Endothelial cell of umbilical vein (primary cell): ENCODE data around the gene NNT. TPM values are rescaled to one million over a fixed set of nuclear protein-coding genes. Genes with fewer than 3 reads are reported as not detected.

ENCODE experiments used
- BruUV-seq: library from RNA; stranded (reverse); fragments of 400-500 nt; replicated peaks from 2 replicates; lab custom pipeline; 2021; lab: Mats Ljungman, UMichigan
- CTCF ChIA-PET: fragments of 300-600, 350-600 bp; sonication (Branson Sonifier 250); formaldehyde crosslinking; loops from one replicate; lab custom pipeline; 2021; ENCODE audit warnings: antibody characterized with exemption, inconsistent platforms; lab: Charles Lee
- POLR2A ChIA-PET: fragments of 300-600, 350-600 bp; sonication (Branson Sonifier 250); formaldehyde crosslinking; loops from one replicate; lab custom pipeline; 2021; ENCODE audit warnings: antibody characterized with exemption, inconsistent platforms; lab: Charles Lee
- DNase-seq: peaks from one replicate; pipeline ENCODE4 v3.0.0-alpha.2; 2011; ENCODE audit warnings: low read depth, low spot score
- FAIRE-seq: peaks from 2 replicates; lab custom pipeline; 2011; peaks lifted over from hg19 to GRCh38; lab: Jason Lieb, UNC
- H2AFZ ChIP-seq: 2 replicates; pipeline ENCODE4 v1.6.0; 2012; ENCODE audit warnings: low read depth, low read length, control low read depth, inconsistent platforms
- H3K27ac ChIP-seq: 2 replicates; pipeline ENCODE4 v1.5.1; 2011; ENCODE audit warnings: low read depth, mild to moderate bottlenecking, control low read depth, low read length, moderate library complexity; ENCODE audit not compliant: insufficient read depth
- H3K27me3 ChIP-seq, 2 experiments: 2 replicates each; pipeline versions ENCODE4 v1.6.0 to v1.6.1; 2011; ENCODE audit warnings: low read length in 2 of 2, mixed read lengths in 1 of 2; ENCODE audit not compliant: control insufficient read depth in 2 of 2, insufficient read depth in 2 of 2
- H3K36me3 ChIP-seq, 2 experiments: 2 replicates in 1 of 2; 3 replicates in 1 of 2; pipeline ENCODE4 v1.5.1; 2011; ENCODE audit warnings: low read length in 2 of 2, mild to moderate bottlenecking in 1 of 2, moderate library complexity in 1 of 2; ENCODE audit not compliant: control insufficient read depth in 2 of 2, insufficient read depth in 2 of 2; ENCODE audit errors: extremely low read depth in 1 of 2
- H3K4me1 ChIP-seq: 3 replicates; pipeline ENCODE4 v1.5.1; 2011; ENCODE audit warnings: mild to moderate bottlenecking, low read length; ENCODE audit not compliant: control insufficient read depth, insufficient read depth; ENCODE audit errors: extremely low read depth
- H3K4me2 ChIP-seq: 2 replicates; pipeline ENCODE4 v1.6.1; 2011; ENCODE audit warnings: low read length, control low read depth, mixed read lengths; ENCODE audit not compliant: insufficient read depth
- H3K4me3 ChIP-seq, 3 experiments: fragments of 200-600 bp in 1 of 3; sonication (generic), shearing (Covaris generic) in 1 of 3; replicated peaks in 1 of 3; 2 replicates each; pipeline ENCODE4 v1.5.1; 2011 to 2016; ENCODE audit warnings: control low read depth in 3 of 3, low read length in 3 of 3, mild to moderate bottlenecking in 2 of 3, inconsistent platforms in 1 of 3, low read depth in 1 of 3, moderate library complexity in 1 of 3; ENCODE audit not compliant: insufficient read depth in 1 of 3
- H3K79me2 ChIP-seq: 2 replicates; pipeline ENCODE4 v1.6.0; 2012; ENCODE audit warnings: low read length, inconsistent platforms; ENCODE audit not compliant: control insufficient read depth, insufficient read depth
- H3K9ac ChIP-seq: replicated peaks from 2 replicates; pipeline ENCODE3; 2011; ENCODE audit warnings: low read length, control low read depth; ENCODE audit not compliant: insufficient read depth; ENCODE audit errors: extremely low read depth
- H3K9me1 ChIP-seq: replicated peaks from 3 replicates; pipeline ENCODE4 v1.6.0; 2011; ENCODE audit warnings: mild to moderate bottlenecking, low read length; ENCODE audit not compliant: control insufficient read depth, insufficient read depth; ENCODE audit errors: extremely low read depth
- H3K9me3 ChIP-seq: replicated peaks from 2 replicates; pipeline ENCODE4 v1.5.1; 2012; ENCODE audit warnings: low read length, inconsistent platforms; ENCODE audit not compliant: control insufficient read depth, insufficient read depth
- H4K20me1 ChIP-seq: replicated peaks from 2 replicates; pipeline ENCODE3; 2011; ENCODE audit warnings: mild to moderate bottlenecking, low read length; ENCODE audit not compliant: control insufficient read depth, insufficient read depth; ENCODE audit errors: extremely low read depth
- CTCF ChIP-seq, 2 donors: IDR thresholded peaks; 1 replicate in 1 of 2; 2 replicates in 1 of 2; pipeline ENCODE4 v1.5.1; 2011; ENCODE audit warnings: low read length in 2 of 2, mild to moderate bottlenecking in 2 of 2, moderate library complexity in 2 of 2, control low read depth in 1 of 2, inconsistent platforms in 1 of 2, low read depth in 1 of 2; ENCODE audit not compliant: insufficient read depth in 1 of 2; ENCODE audit errors: extremely low read depth in 1 of 2
- EZH2 ChIP-seq: IDR thresholded peaks from 2 replicates; pipeline ENCODE4 v1.6.1; 2012; ENCODE audit warnings: borderline replicate concordance, low read depth, mild to moderate bottlenecking, moderate library complexity, low read length, inconsistent platforms; ENCODE audit not compliant: severe bottlenecking
- FOS ChIP-seq: IDR thresholded peaks from 2 replicates; pipeline ENCODE4 v1.6.1; 2011; ENCODE audit warnings: mild to moderate bottlenecking, low read length, moderate library complexity, borderline replicate concordance; ENCODE audit not compliant: insufficient read depth
- GATA2 ChIP-seq: IDR thresholded peaks from 2 replicates; pipeline ENCODE4 v1.7.0; 2011; ENCODE audit warnings: low read depth, mild to moderate bottlenecking, moderate library complexity, mixed read lengths, low read length; ENCODE audit not compliant: insufficient read length, insufficient read depth
- JUN ChIP-seq: IDR thresholded peaks from 2 replicates; pipeline ENCODE4 v1.6.1; 2011; ENCODE audit warnings: borderline replicate concordance, low read depth; ENCODE audit not compliant: insufficient read length, insufficient read depth
- MAX ChIP-seq: IDR thresholded peaks from 2 replicates; pipeline ENCODE4 v1.6.1; 2011; ENCODE audit not compliant: insufficient read depth, insufficient read length
- MYC ChIP-seq: IDR thresholded peaks from one replicate; pipeline ENCODE4 v1.6.1; 2011; ENCODE audit warnings: mild to moderate bottlenecking, low read depth, low read length
- POLR2A ChIP-seq: IDR thresholded peaks from 2 replicates; pipeline ENCODE4 v1.6.1; 2012; ENCODE audit warnings: low read depth, mild to moderate bottlenecking, control low read depth, low read length
- POLR2AphosphoS5 ChIP-seq: IDR thresholded peaks from 2 replicates; pipeline ENCODE4 v1.6.1; 2012; ENCODE audit warnings: low read depth, mild to moderate bottlenecking, control low read depth, low read length, moderate library complexity; ENCODE audit not compliant: insufficient read depth
- dilution Hi-C: fragments of 300-500 bp; cut with MboI; formaldehyde crosslinking; loops from one replicate; pipeline ENCODE4 v1.15.0; 2019; ENCODE audit warnings: low sequenced_read_pairs; ENCODE audit not compliant: extremely low pct_ligation_motif_present
- intact Hi-C: fragments of 100-400 bp; cut with micrococcal nuclease; formaldehyde crosslinking; loops from one replicate; pipeline ENCODE4 v1.10.0; 2022
- polyA plus RNA-seq, 4 experiments: library from polyadenylated mRNA; depleted of rRNA in 3 of 4; stranded (reverse) in 3 of 4; unstranded in 1 of 4; fragments of >200 nt; gene quantifications; 2 replicates each; pipeline versions ENCODE4 v1.2.1 to v1.2.3, GENCODE V29; 2011 to 2012; ENCODE audit warnings: missing spikeins in 1 of 4
- total RNA-seq: library from RNA; stranded (reverse); gene quantifications from 2 replicates; pipeline ENCODE4 v1.2.3, GENCODE V29; 2021

NNT gene
- total and polyA plus RNA-seq, 2 donors (not counting 3 experiments of a cell fraction or from before 2014, with no cell fraction given), result 38.2 to 82.5 TPM

GRCh38 chr5:43582082-43583005, 20.6 kb upstream of the NNT start:
- H3K9ac ChIP-seq, result no peak overlapping the region
- H4K20me1 ChIP-seq, result no peaks in the 10 kb centered on the region
- no peaks in the 10 kb centered on the region for H3K4me1 ChIP-seq
- no peak overlapping the region for H2AFZ ChIP-seq
- POLR2A ChIA-PET, result no interaction called here
- no peaks in the 10 kb centered on the region for H3K36me3 ChIP-seq
- no TSS peak for BruUV-seq
- H3K9me1 ChIP-seq, result no peaks in the 10 kb centered on the region
- H3K9me3 ChIP-seq, result no peaks in the 10 kb centered on the region
- FAIRE-seq, result no peak
- CTCF ChIA-PET, result interaction anchor here (0.6 to 1.2 kb wide), 2 partner anchors 28 to 49 kb away, joined by 3 read pairs; no protein-coding TSS in a partner anchor
- DNase-seq, result no peak
- H3K79me2 ChIP-seq, result no peaks in the 10 kb centered on the region
- H3K4me2 ChIP-seq, result no peak overlapping the region
- no peaks in the 10 kb centered on the region for H3K27me3 ChIP-seq
- dilution Hi-C loops (no loop called here), intact Hi-C loops (no loop called here)
- no peak overlapping the region for H3K4me3 ChIP-seq
- TF ChIP-seq POLR2A (no peak), CTCF (IDR thresholded peaks at IDR 0.05; ENCODE audit: extremely low read depth in 1 of 2, insufficient read depth in 1 of 2, low read depth in 1 of 2, low read length in 2 of 2) (no peak), POLR2AphosphoS5 (no peak), FOS (no peak), EZH2 (no peak), JUN (no peak), MYC (no peak), MAX (no peak), GATA2 (no peak)
- no peak overlapping the region for H3K27ac ChIP-seq
